Activated naive CD4-positive, alpha-beta T cell treated with anti-CD3 and anti-CD28 coated beads, Interleukin-2, amount 50 U/mL, for 16 hours (primary cell): Measurements from ENCODE around the gene NAT9.

ENCODE experiments used
- DNase-seq: peaks from one replicate; pipeline ENCODE4 v3.0.0-alpha.2; 2020

The NAT9 gene

GRCh38 chr17:74759243-74759801, 16.8 kb downstream of the NAT9 start:
- DNase-seq, result no peak

DNA sequence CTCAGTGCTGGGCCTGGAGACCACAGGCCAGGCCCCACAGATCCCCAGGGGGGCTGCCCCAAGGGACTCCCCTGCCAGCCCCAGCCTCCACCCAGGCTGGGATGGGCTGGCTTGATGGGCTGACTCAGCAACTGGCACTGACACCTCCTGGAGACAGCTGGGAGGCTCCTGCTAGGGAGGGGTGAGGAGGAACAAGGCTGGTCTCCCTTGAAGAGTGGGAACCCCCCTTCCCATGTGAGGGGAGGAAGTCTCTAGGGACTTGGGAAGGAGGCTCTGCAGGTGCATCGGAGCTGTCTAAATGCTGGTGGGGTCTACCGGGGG, 17.3 kb downstream of the NAT9 start:
- DNase-seq, result no peak

DNA sequence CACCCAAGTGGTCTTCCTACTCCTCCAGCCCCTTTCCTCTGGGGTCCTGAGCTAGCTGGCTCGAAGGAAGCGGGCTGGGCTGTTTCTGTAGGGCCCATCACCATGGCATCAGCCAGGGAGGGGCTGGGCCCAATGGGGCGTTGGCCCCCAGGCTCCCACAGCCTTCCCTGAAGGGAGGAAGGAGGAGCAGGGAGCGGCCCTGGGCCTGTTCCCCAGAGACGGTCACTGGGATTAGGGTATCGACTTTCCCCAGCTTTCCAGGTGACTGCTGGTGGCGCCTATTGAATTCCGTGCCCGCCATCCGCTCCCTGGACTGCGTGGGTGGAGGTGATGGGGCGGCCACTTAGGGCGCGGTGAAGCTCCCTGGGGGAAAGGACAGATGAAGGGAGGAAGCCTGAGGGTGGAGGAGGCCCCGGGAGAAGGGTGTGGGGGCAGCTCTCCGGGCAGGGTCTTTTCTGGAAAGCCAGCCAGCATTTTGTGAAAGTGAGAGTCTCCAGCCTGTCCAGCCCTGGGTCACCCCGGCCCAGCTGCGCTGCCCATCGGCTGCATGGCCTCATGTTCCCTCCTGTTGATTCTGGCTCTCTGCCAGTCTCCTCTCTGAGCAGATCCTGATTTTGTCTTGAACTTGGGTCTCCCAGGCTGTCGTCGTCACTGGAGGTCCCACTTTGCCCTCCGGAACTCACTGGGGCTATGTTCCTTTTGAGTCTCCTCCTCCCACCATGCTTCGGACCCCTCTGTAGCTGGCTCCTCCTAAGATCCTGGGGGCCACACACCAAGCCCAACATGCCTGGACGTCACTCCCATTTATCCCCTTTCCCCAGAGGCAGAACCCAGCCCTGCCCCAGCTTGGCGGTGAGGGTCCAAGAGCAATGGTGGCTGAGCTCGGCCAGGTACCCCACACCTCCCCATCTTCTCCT, 18.0 kb downstream of the NAT9 start:
- no peak for DNase-seq

DNA sequence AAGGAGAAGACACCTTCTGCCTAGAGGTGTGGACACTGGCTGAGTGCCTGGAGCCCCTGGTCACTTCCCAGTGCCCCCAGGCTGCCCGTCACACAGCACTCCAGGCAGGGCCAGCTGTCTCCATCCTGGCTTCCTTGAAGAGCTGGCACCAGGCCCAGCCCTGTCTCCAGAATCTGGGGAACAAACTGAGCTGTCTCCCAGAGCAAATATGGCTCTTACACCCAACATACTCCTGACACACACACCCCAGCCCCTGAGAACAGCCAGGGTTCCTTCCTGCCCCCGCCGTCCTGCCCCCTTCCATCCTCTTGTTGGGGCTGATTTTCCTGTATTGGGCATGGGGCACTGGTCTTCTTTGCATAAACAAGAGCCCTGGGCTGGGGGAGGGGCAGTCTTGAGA, 18.6 kb downstream of the NAT9 start:
- no peak for DNase-seq

DNA sequence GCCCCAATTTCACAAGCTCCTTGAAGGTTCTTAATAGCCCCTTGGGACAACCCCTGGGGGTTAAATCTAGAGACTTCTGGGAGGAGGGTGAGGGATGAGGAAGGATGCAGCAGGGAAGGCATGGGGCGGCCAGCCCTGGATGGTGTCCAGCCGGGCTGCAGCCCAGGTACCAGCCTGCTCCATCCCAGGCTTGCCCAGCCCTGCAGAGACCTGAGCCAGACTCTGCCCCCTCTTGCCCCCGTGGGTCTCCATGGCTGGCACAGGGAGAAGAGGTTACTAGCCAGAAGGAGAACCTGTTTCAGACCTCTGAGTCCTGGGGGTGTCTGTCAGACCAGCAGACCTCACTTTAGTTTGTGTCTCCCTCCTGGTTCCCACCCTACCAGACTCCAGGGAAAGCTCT, 19.3 kb downstream of the NAT9 start:
- DNase-seq, result no peak

DNA sequence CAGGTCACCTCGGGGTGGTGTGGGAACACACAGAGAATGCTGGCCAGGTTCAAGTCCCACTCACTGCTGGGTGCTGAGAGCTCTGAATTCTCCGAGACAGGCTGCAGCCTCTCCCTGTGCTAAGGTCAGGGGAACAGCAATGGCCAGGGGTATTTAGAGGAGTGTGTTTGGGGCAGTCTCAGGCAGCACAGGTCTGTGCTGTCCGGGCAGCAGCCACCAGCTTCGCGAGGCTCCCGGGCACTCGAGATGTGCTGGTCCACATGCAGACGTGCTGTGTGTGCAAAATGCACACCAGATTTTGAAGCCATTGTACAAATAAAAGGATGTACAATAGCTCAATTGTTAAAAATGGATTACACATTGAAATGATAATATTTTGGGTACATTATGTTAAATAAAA, 20.6 kb downstream of the NAT9 start:
- DNase-seq, result no peak

GRCh38 chr17:74754832-74755231, 21.3 kb downstream of the NAT9 start:
- DNase-seq, result no peak

GRCh38 chr17:74752822-74753401, 23.2 kb downstream of the NAT9 start:
- no peak for DNase-seq

DNA sequence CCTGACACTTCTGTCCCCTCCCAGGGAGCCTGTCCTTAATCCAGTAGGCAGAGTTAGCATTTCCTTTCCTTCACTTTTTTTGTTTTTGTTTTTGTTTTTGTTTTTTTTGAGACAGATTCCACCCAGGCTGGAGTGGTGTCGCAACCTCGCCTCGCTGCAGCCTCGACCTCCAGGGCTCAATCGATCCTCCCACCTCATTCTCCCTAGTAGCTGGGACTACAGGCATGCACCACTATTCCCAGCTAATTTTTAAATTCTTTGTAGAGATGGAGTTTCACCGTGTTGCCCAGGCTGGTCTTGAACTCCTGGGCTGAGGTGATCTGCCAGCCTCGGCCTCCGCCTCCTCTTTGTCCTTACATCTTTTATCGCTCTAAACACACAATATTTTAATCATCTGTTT, 23.7 kb downstream of the NAT9 start:
- DNase-seq, result no peak

GRCh38 chr17:74750327-74751069, 25.6 kb downstream of the NAT9 start:
- DNase-seq, result no peak

GRCh38 chr17:74750039-74750326, 26.2 kb downstream of the NAT9 start:
- DNase-seq, result no peak

GRCh38 chr17:74749279-74750038, 26.7 kb downstream of the NAT9 start:
- peak; percentile 50 for DNase-seq

GRCh38 chr17:74748529-74749278, 27.4 kb downstream of the NAT9 start, which contains the start of gene NHERF1:
Gene NHERF1 (plus strand): TSS chr17:74748628. CDS start chr17:74748847, 219 bp downstream.
- peak; percentile 95 for DNase-seq

- DNase-seq, result no peak
Observed at GRCh38 chr17:74748279-74748528, 27.9 kb downstream of the NAT9 start.

GRCh38 chr17:74746922-74747321, 29.2 kb downstream of the NAT9 start:
- DNase-seq, result no peak

DNA sequence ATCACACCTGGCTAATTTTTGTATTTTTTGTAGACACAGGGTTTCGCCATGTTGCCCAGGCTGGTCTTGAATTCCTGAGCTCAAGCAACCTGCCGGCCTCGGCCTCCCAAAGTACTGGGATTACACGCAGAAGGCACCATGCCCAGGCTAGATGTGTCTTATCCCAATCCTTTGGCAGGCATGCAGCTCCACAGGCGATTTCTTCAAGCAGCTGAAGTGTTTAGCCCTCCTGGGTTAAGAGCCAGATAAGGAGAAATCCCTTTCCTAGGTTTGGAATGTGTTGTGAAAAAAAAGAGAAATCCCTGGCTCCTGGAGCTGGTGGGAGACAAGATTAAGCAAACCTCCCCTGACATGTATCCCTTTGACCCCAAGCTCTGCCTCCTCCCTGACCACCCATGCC, 29.8 kb downstream of the NAT9 start:
- DNase-seq, result no peak

- no peak for DNase-seq
Observed at GRCh38 chr17:74745548-74746177, 30.5 kb downstream of the NAT9 start.

- peak; percentile 79 for DNase-seq
Observed at GRCh38 chr17:74744714-74745547, 31.2 kb downstream of the NAT9 start.

GRCh38 chr17:74744349-74744713, 31.8 kb downstream of the NAT9 start:
- no peak for DNase-seq

GRCh38 chr17:74743755-74744154, 32.4 kb downstream of the NAT9 start:
- no peak for DNase-seq

DNA sequence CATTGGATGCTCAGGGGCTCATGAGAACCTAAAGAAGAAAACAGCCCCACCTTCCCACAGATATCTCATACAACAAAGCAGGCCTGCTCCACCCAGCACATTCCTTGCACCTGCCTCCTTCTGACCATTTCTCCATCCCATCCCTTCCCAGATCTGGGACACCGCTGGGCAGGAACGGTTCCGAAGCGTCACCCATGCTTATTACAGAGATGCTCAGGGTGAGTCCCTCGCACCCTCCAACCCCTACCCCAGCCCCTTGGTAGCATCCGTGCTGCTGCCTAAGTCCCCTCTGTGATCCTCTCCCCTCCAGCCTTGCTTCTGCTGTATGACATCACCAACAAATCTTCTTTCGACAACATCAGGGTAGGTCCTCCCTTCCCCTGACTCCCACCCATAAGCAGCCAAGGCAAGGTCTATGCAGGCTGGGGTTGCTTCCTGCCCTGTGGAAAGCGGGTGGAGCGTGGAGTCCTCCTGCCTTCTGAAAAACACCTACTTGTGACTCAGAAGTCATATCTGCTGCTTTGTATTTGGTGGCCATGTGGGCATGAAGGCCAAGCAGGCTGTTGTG, 33.1 kb downstream of the NAT9 start:
- no peak for DNase-seq
